Measurements from ENCODE around the gene CALM3. TPM values are rescaled to one million over a fixed set of nuclear protein-coding genes. Genes with fewer than 3 reads are reported as not detected.

Gene CALM3
- polyA plus RNA-seq, 3 donors: 165 to 240 (median 177) TPM

DNA sequence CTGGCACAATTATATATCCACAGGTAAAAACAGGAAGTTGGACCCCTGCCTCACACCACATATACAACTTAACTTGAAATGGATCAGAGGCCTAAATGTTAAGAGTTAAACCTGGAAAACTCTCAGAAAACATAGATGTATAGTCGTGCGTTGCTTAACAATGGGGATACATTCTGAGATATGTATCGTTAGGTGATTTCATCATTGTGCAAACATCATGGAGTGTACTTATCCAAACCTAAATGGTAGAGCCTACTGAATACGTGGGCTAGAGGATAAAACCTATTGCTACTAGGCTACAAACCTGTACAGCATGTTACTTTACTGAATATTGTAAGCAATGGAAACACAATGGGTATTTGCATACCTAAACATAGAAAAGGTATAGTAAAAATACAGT, 14.8 kb upstream of the CALM3 start:
- WGBS (ENCODE audit: insufficient coverage): 100% methylated on average over 1 of the region's 4 CpGs
- DNase-seq: no peak
- intact Hi-C loops (cut with micrococcal nuclease): no loop called here

DNA sequence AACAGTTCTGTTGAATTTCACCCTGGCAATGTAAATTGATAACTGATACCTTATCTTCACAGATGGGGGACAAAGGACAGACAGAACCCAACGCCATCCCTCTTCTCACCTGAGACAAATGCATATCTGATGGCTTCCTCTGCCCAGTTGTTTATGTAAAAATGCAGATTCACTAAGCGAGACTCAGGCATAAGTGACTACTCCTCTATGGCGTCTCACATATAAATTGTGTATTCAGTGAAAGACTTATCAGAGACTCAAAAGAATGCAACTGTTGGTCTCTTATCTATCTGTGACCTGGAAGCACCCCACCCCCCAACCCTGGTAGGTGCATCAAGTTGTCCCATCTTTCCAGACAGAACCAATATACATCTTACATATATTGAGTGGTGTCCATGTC, 13.3 kb upstream of the CALM3 start:
- Histone ChIP-seq H3K9me3 (replicated peaks in 1 of 2; ENCODE audit: control insufficient read depth in 1 of 2, insufficient read depth in 1 of 2, low read length in 2 of 2) (no peaks in the 10 kb centered on the region), H3K36me3 (replicated peaks in 1 of 2; ENCODE audit: control insufficient read depth in 1 of 2, insufficient read depth in 2 of 2, low read length in 2 of 2) (no peaks in the 10 kb centered on the region), H3K9ac (ENCODE audit: insufficient read depth, low read length, poor library complexity, severe bottlenecking) (no peak overlapping the region), H3K4me1 (ENCODE audit: control insufficient read depth in 1 of 2, insufficient read depth in 2 of 2, low read length in 2 of 2) (no peaks in the 10 kb centered on the region), H3K4me2 (replicated peaks; ENCODE audit: extremely low read depth, low read length, poor library complexity, severe bottlenecking) (no peak overlapping the region), H2AFZ (ENCODE audit: insufficient read depth, low read depth, low read length, poor library complexity, severe bottlenecking) (no peak overlapping the region), H3K4me3 (replicated peaks in 1 of 3; ENCODE audit: low read depth in 2 of 3, low read length in 3 of 3) (no peak overlapping the region), H3K79me2 (ENCODE audit: insufficient read depth, low read length) (no peaks in the 10 kb centered on the region), H3K27me3 (ENCODE audit: control insufficient read depth in 2 of 2, insufficient read depth in 2 of 2, low read length in 2 of 2) (no peaks in the 10 kb centered on the region), H4K20me1 (ENCODE audit: insufficient read depth, low read length) (no peaks in the 10 kb centered on the region), H3K27ac (ENCODE audit: low read depth in 1 of 2, low read length in 2 of 2) (no peak overlapping the region)
- H3K4me3 Mint-ChIP-seq: no peak overlapping the region
- no CpG with 5 or more reads among the region's 3 CpGs for WGBS (ENCODE audit: insufficient coverage)
- intact Hi-C loops (cut with micrococcal nuclease): no loop called here
- no peak for DNase-seq
- H3K9me3 Mint-ChIP-seq: peaks cover 0 to 6% (median 0%) of the 10 kb centered on the region in 7 donors
- H3K27me3 Mint-ChIP-seq (ENCODE audit: low read depth in 3 of 3): peaks cover 3 to 5% (median 3%) of the 10 kb centered on the region in 3 donors
- H3K36me3 Mint-ChIP-seq: no peaks in the 10 kb centered on the region
- TF ChIP-seq, protein P1, sequence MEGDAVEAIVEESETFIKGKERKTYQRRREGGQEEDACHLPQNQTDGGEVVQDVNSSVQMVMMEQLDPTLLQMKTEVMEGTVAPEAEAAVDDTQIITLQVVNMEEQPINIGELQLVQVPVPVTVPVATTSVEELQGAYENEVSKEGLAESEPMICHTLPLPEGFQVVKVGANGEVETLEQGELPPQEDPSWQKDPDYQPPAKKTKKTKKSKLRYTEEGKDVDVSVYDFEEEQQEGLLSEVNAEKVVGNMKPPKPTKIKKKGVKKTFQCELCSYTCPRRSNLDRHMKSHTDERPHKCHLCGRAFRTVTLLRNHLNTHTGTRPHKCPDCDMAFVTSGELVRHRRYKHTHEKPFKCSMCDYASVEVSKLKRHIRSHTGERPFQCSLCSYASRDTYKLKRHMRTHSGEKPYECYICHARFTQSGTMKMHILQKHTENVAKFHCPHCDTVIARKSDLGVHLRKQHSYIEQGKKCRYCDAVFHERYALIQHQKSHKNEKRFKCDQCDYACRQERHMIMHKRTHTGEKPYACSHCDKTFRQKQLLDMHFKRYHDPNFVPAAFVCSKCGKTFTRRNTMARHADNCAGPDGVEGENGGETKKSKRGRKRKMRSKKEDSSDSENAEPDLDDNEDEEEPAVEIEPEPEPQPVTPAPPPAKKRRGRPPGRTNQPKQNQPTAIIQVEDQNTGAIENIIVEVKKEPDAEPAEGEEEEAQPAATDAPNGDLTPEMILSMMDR (IDR thresholded peaks at IDR 0.05): no peak
- H3K27ac Mint-ChIP-seq: no peak overlapping the region
- H3K4me1 Mint-ChIP-seq: peaks cover 7% of the 10 kb centered on the region

More for the DNA sequence above, 14.8 kb upstream of the CALM3 start:
- no peaks in the 10 kb centered on the region for H3K9me3 ChIP-seq (replicated peaks in 1 of 2; ENCODE audit: control insufficient read depth in 1 of 2, insufficient read depth in 1 of 2, low read length in 2 of 2)
- Mint-ChIP-seq H3K27me3 (ENCODE audit: low read depth in 3 of 3) (peaks cover 3 to 8% (median 3%) of the 10 kb centered on the region in 3 donors), H3K36me3 (no peaks in the 10 kb centered on the region), H3K4me1 (no peaks in the 10 kb centered on the region), H3K4me3 (no peak overlapping the region), H3K27ac (no peak overlapping the region), H3K9me3 (peaks cover 0 to 8% (median 3%) of the 10 kb centered on the region in 7 donors)
- H3K4me2 ChIP-seq (replicated peaks; ENCODE audit: extremely low read depth, low read length, poor library complexity, severe bottlenecking): no peak overlapping the region
- no peak overlapping the region for H2AFZ ChIP-seq (ENCODE audit: insufficient read depth, low read depth, low read length, poor library complexity, severe bottlenecking)
- H3K36me3 ChIP-seq (replicated peaks in 1 of 2; ENCODE audit: control insufficient read depth in 1 of 2, insufficient read depth in 2 of 2, low read length in 2 of 2): no peaks in the 10 kb centered on the region
- H3K4me1 ChIP-seq (ENCODE audit: control insufficient read depth in 1 of 2, insufficient read depth in 2 of 2, low read length in 2 of 2): no peaks in the 10 kb centered on the region
- no peaks in the 10 kb centered on the region for H3K79me2 ChIP-seq (ENCODE audit: insufficient read depth, low read length)
- H3K27ac ChIP-seq (ENCODE audit: low read depth in 1 of 2, low read length in 2 of 2): no peak overlapping the region
- H3K27me3 ChIP-seq (ENCODE audit: control insufficient read depth in 2 of 2, insufficient read depth in 2 of 2, low read length in 2 of 2): no peaks in the 10 kb centered on the region
- no peak overlapping the region for H3K4me3 ChIP-seq (replicated peaks in 1 of 3; ENCODE audit: low read depth in 2 of 3, low read length in 3 of 3)
- TF ChIP-seq, protein P1 (IDR thresholded peaks at IDR 0.05): no peak
- no peaks in the 10 kb centered on the region for H4K20me1 ChIP-seq (ENCODE audit: insufficient read depth, low read length)
- H3K9ac ChIP-seq (ENCODE audit: insufficient read depth, low read length, poor library complexity, severe bottlenecking): no peak overlapping the region

Data from CD14-positive monocyte (primary cell).